ENCODE measurements around the gene HOMER1. TPM values are rescaled to one million over a fixed set of nuclear protein-coding genes. Genes with fewer than 3 reads are reported as not detected.

Gene HOMER1
- polyA plus RNA-seq, 1 donor from 2014 or later = 1.8 TPM

- Mint-ChIP-seq H3K4me3 (peak overlapping the region in 2 of 4 donors; percentile 32 to 98), H3K4me1 (peaks cover 17 to 22% (median 21%) of the 10 kb centered on the region in 3 donors), H3K27ac (peak overlapping the region in 1 of 3 donors; percentile 99), H3K9me3 (peaks cover 0 to 2% (median 0%) of the 10 kb centered on the region in 3 donors), H3K27me3 (peaks cover 24% of the 10 kb centered on the region), H3K36me3 (no peaks in the 10 kb centered on the region)
Measured at GRCh38 chr5:79510638-79511037, 3.3 kb downstream of the HOMER1 start.

- no peak overlapping the region for H3K27ac Mint-ChIP-seq
- H3K9me3 Mint-ChIP-seq = peaks cover 0 to under 1% (median 0%) of the 10 kb centered on the region in 3 donors
- no peak overlapping the region for H3K4me3 Mint-ChIP-seq
- peaks cover 24% of the 10 kb centered on the region for H3K27me3 Mint-ChIP-seq
- H3K36me3 Mint-ChIP-seq = no peaks in the 10 kb centered on the region
- peaks cover 11 to 18% (median 14%) of the 10 kb centered on the region in 3 donors for H3K4me1 Mint-ChIP-seq
Measured at GRCh38 chr5:79509244-79509885, 4.6 kb downstream of the HOMER1 start.

GRCh38 chr5:79508794-79509193 is 5.1 kb downstream of the HOMER1 start:
- Mint-ChIP-seq H3K4me3 (no peak overlapping the region), H3K27me3 (peaks cover 24% of the 10 kb centered on the region), H3K9me3 (no peaks in the 10 kb centered on the region), H3K4me1 (peaks cover 10 to 18% (median 12%) of the 10 kb centered on the region in 3 donors), H3K36me3 (peaks cover under 1% of the 10 kb centered on the region), H3K27ac (no peak overlapping the region)

GRCh38 chr5:79508354-79508753 is 5.6 kb downstream of the HOMER1 start:
- Mint-ChIP-seq H3K4me3 (no peak overlapping the region), H3K27ac (no peak overlapping the region), H3K9me3 (no peaks in the 10 kb centered on the region), H3K27me3 (peaks cover 24% of the 10 kb centered on the region), H3K36me3 (peaks cover 3% of the 10 kb centered on the region), H3K4me1 (peaks cover 10 to 18% (median 12%) of the 10 kb centered on the region in 3 donors)

- peaks cover 3% of the 10 kb centered on the region for H3K36me3 Mint-ChIP-seq
- H3K9me3 Mint-ChIP-seq = no peaks in the 10 kb centered on the region
- H3K27me3 Mint-ChIP-seq = peaks cover 17% of the 10 kb centered on the region
- peaks cover 6 to 14% (median 6%) of the 10 kb centered on the region in 3 donors for H3K4me1 Mint-ChIP-seq
- no peak overlapping the region for H3K4me3 Mint-ChIP-seq
- H3K27ac Mint-ChIP-seq = no peak overlapping the region
Measured at GRCh38 chr5:79507251-79508205, 6.4 kb downstream of the HOMER1 start.

GRCh38 chr5:79505138-79505537 is 8.8 kb downstream of the HOMER1 start:
- Mint-ChIP-seq H3K9me3 (no peaks in the 10 kb centered on the region), H3K36me3 (peaks cover 5% of the 10 kb centered on the region), H3K27ac (no peak overlapping the region), H3K4me3 (no peak overlapping the region), H3K27me3 (no peaks in the 10 kb centered on the region), H3K4me1 (peaks cover 0 to 3% (median 0%) of the 10 kb centered on the region in 3 donors)

GRCh38 chr5:79503794-79504495 is 10.0 kb downstream of the HOMER1 start:
- Mint-ChIP-seq H3K27me3 (no peaks in the 10 kb centered on the region), H3K27ac (no peak overlapping the region), H3K4me3 (no peak overlapping the region), H3K36me3 (peaks cover 5% of the 10 kb centered on the region), H3K9me3 (no peaks in the 10 kb centered on the region), H3K4me1 (peaks cover 0 to 3% (median 0%) of the 10 kb centered on the region in 3 donors)

- peaks cover 5% of the 10 kb centered on the region for H3K36me3 Mint-ChIP-seq
- H3K4me1 Mint-ChIP-seq = no peaks in the 10 kb centered on the region
- no peak overlapping the region for H3K27ac Mint-ChIP-seq
- H3K27me3 Mint-ChIP-seq = no peaks in the 10 kb centered on the region
- H3K9me3 Mint-ChIP-seq = no peaks in the 10 kb centered on the region
- H3K4me3 Mint-ChIP-seq = no peak overlapping the region
Measured at GRCh38 chr5:79499640-79500273, 14.2 kb downstream of the HOMER1 start.

- Mint-ChIP-seq H3K4me1 (no peaks in the 10 kb centered on the region), H3K36me3 (peaks cover 2% of the 10 kb centered on the region), H3K27ac (no peak overlapping the region), H3K9me3 (peaks cover 0 to 2% (median 0%) of the 10 kb centered on the region in 3 donors), H3K27me3 (no peaks in the 10 kb centered on the region), H3K4me3 (no peak overlapping the region)
Measured at GRCh38 chr5:79495311-79495710, 18.6 kb downstream of the HOMER1 start.

- Mint-ChIP-seq H3K27me3 (no peaks in the 10 kb centered on the region), H3K4me1 (no peaks in the 10 kb centered on the region), H3K9me3 (peaks cover 0 to 2% (median 0%) of the 10 kb centered on the region in 3 donors), H3K27ac (peak overlapping the region in 1 of 3 donors; percentile 10), H3K4me3 (no peak overlapping the region), H3K36me3 (peaks cover 2% of the 10 kb centered on the region)
Measured at GRCh38 chr5:79493596-79494345, 20.2 kb downstream of the HOMER1 start.

- Mint-ChIP-seq H3K27ac (no peak overlapping the region), H3K9me3 (peaks cover 0 to 2% (median 0%) of the 10 kb centered on the region in 3 donors), H3K27me3 (no peaks in the 10 kb centered on the region), H3K4me1 (no peaks in the 10 kb centered on the region), H3K36me3 (peaks cover 2% of the 10 kb centered on the region), H3K4me3 (no peak overlapping the region)
Measured at GRCh38 chr5:79491690-79492317, 22.1 kb downstream of the HOMER1 start.

- Mint-ChIP-seq H3K4me3 (no peak overlapping the region), H3K36me3 (peaks cover 2% of the 10 kb centered on the region), H3K9me3 (peaks cover 0 to 2% (median 0%) of the 10 kb centered on the region in 3 donors), H3K27ac (no peak overlapping the region), H3K27me3 (no peaks in the 10 kb centered on the region), H3K4me1 (no peaks in the 10 kb centered on the region)
Measured at GRCh38 chr5:79490323-79490936, 23.5 kb downstream of the HOMER1 start.

- H3K36me3 Mint-ChIP-seq = peaks cover 2% of the 10 kb centered on the region
- no peaks in the 10 kb centered on the region for H3K4me1 Mint-ChIP-seq
- peaks cover 0 to 2% (median 0%) of the 10 kb centered on the region in 3 donors for H3K9me3 Mint-ChIP-seq
- no peak overlapping the region for H3K27ac Mint-ChIP-seq
- no peaks in the 10 kb centered on the region for H3K27me3 Mint-ChIP-seq
- no peak overlapping the region for H3K4me3 Mint-ChIP-seq
Measured at GRCh38 chr5:79489773-79490172, 24.2 kb downstream of the HOMER1 start.

Measured in IgD-negative memory B cell (primary cell).